Stomach (tissue), 4 donors: ENCODE measurements around the gene STRBP.

Experiments used
- EP300 ChIP-seq: sonication (generic); formaldehyde crosslinking; IDR thresholded peaks from one replicate; pipeline ENCODE4 v1.6.1; 2017; ENCODE audit warnings: antibody characterized with exemption
- POLR2A ChIP-seq, 4 donors: fragments of 450-650 bp; IDR thresholded peaks; one replicate each; pipeline ENCODE4 v1.6.1; 2016; ENCODE audit warnings: antibody characterized with exemption in 4 of 4, control low read depth in 2 of 4, mild to moderate bottlenecking in 1 of 4, moderate library complexity in 1 of 4
- POLR2AphosphoS5 ChIP-seq, 3 donors: sonication (generic); formaldehyde crosslinking; IDR thresholded peaks; one replicate each; pipeline ENCODE4 v1.6.1; 2016; ENCODE audit warnings: antibody characterized with exemption in 3 of 3
- TF ChIP-seq, protein P1 (sequence below), 7 experiments: fragments of 450-650 bp in 4 of 7; fragments of 200-600 bp in 3 of 7; sonication (generic) in 3 of 7; IDR thresholded peaks; one replicate each; pipeline ENCODE4 v1.5.1; 2016 to 2019; ENCODE audit warnings: antibody characterized with exemption in 7 of 7, control low read depth in 2 of 7, mild to moderate bottlenecking in 1 of 7

DNA sequence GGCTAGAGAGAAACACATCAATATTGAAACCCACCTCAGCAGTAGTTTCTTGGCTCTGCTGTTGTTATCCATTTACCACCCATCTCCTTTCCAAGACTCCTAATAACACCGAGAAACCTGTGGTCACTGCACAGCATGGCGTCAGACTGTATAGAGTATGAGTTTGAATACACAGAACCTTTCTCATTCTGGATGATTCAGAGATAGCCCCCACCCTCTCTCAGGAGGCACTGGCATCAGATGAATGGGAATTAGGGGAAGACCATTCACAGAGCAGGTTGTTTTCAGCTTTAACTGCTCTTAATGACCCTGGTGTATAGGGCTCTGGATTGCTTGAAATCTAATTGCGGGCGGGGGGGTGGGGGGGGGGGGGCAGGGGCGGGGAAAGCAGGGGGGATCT, 148.3 kb downstream of the STRBP start:
- TF ChIP-seq, protein P1, sequence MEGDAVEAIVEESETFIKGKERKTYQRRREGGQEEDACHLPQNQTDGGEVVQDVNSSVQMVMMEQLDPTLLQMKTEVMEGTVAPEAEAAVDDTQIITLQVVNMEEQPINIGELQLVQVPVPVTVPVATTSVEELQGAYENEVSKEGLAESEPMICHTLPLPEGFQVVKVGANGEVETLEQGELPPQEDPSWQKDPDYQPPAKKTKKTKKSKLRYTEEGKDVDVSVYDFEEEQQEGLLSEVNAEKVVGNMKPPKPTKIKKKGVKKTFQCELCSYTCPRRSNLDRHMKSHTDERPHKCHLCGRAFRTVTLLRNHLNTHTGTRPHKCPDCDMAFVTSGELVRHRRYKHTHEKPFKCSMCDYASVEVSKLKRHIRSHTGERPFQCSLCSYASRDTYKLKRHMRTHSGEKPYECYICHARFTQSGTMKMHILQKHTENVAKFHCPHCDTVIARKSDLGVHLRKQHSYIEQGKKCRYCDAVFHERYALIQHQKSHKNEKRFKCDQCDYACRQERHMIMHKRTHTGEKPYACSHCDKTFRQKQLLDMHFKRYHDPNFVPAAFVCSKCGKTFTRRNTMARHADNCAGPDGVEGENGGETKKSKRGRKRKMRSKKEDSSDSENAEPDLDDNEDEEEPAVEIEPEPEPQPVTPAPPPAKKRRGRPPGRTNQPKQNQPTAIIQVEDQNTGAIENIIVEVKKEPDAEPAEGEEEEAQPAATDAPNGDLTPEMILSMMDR (IDR thresholded peaks at IDR 0.05) = no peak
- TF ChIP-seq POLR2A (IDR thresholded peaks at IDR 0.05) = no peak
- no peak for TF ChIP-seq EP300
- TF ChIP-seq POLR2AphosphoS5 (IDR thresholded peaks at IDR 0.05) = no peak
